Common myeloid progenitor, CD34-positive (primary cell): ENCODE measurements around the gene GALE.
"Not testable (repeated sequence)": the region's sequence is repeated elsewhere in the genome, so short reads cannot be mapped to it uniquely, and the experiment has no call there.

Experiments
- CTCF ChIA-PET: fragments of 350-600 bp; sonication (Branson Sonifier 250); formaldehyde crosslinking; loops from one replicate; lab custom pipeline; 2021; ENCODE audit warnings: antibody characterized with exemption; lab: Charles Lee
- POLR2A ChIA-PET: fragments of 350-600 bp; sonication (Branson Sonifier 250); formaldehyde crosslinking; loops from one replicate; lab custom pipeline; 2021; ENCODE audit warnings: antibody characterized with exemption; lab: Charles Lee
- DNase-seq, 3 donors: peaks; one replicate each; pipeline versions ENCODE4 v3.0.0 to v3.0.0-alpha.2; 2013
- H3K27ac ChIP-seq, 2 experiments: 1 replicate in 1 of 2; 2 replicates in 1 of 2; pipeline ENCODE4 v1.7.0; 2013; ENCODE audit warnings: inconsistent platforms in 2 of 2, low read length in 2 of 2, mild to moderate bottlenecking in 2 of 2, low read depth in 1 of 2, moderate library complexity in 1 of 2; ENCODE audit not compliant: severe bottlenecking in 2 of 2, insufficient read depth in 1 of 2, poor library complexity in 1 of 2
- H3K27me3 ChIP-seq, 5 experiments: replicated peaks in 2 of 5; 1 replicate in 3 of 5; 2 replicates in 2 of 5; pipeline versions ENCODE4 v1.6.1 to v1.7.0; 2013; ENCODE audit warnings: low read length in 4 of 5, mild to moderate bottlenecking in 2 of 5, moderate library complexity in 2 of 5, inconsistent platforms in 1 of 5; ENCODE audit not compliant: insufficient read depth in 5 of 5, control insufficient read depth in 4 of 5
- H3K36me3 ChIP-seq, 4 experiments: 1 replicate in 2 of 4; 2 replicates in 2 of 4; pipeline versions ENCODE4 v1.6.1 to v1.7.0; 2013; ENCODE audit warnings: low read length in 3 of 4, control low read depth in 1 of 4, mild to moderate bottlenecking in 1 of 4; ENCODE audit not compliant: control insufficient read depth in 4 of 4, insufficient read depth in 4 of 4
- H3K4me1 ChIP-seq, 4 experiments: 1 replicate in 3 of 4; 2 replicates in 1 of 4; pipeline versions ENCODE4 v1.6.1 to v1.7.1; 2013; ENCODE audit warnings: low read length in 3 of 4, mild to moderate bottlenecking in 3 of 4, control low read depth in 1 of 4, inconsistent platforms in 1 of 4, moderate library complexity in 1 of 4; ENCODE audit not compliant: control insufficient read depth in 4 of 4, insufficient read depth in 4 of 4; ENCODE audit errors: control extremely low read depth in 1 of 4
- H3K4me3 ChIP-seq, 7 experiments: 1 replicate in 4 of 7; 2 replicates in 3 of 7; pipeline versions ENCODE4 v1.5.1 to v1.7.0; 2013; ENCODE audit warnings: mild to moderate bottlenecking in 7 of 7, low read length in 6 of 7, moderate library complexity in 6 of 7, inconsistent platforms in 2 of 7, low read depth in 2 of 7, control low read depth in 1 of 7; ENCODE audit not compliant: insufficient read depth in 4 of 7, control insufficient read depth in 1 of 7; ENCODE audit errors: extremely low read depth in 1 of 7
- H3K9me3 ChIP-seq, 5 experiments: 1 replicate in 4 of 5; 2 replicates in 1 of 5; pipeline versions ENCODE4 v1.6.1 to v1.7.1; 2013; ENCODE audit warnings: low read length in 4 of 5, mild to moderate bottlenecking in 2 of 5, inconsistent platforms in 1 of 5, low read depth in 1 of 5, moderate library complexity in 1 of 5; ENCODE audit not compliant: control insufficient read depth in 4 of 5, insufficient read depth in 2 of 5; ENCODE audit errors: control extremely low read depth in 1 of 5
- WGBS: methylation state at CpG from one replicate; pipeline ENCODE4 v1.1.5; 2013; ENCODE audit not compliant: insufficient coverage; 5-methylcytosine and 5-hydroxymethylcytosine counted together

The GALE gene

DNA sequence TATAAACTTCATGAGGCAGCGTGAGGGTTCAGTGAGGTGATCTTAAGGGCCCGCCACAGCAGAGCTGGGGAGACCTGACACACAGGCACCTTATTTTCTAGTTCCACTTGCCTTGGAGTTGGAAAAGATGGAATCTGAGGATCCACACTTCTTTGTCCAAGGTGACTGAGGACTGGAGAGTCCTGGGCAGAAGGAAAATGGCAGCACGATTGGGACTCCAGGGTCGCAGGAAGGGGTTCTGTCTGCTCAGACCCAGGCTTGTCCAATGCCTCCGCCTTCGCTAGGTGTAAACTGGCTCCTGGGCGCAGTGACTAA is 1.3 kb downstream of the GALE start:
- no peaks in the 10 kb centered on the region for H3K27me3 ChIP-seq
- WGBS, result 61% methylated on average over 6 of the region's 7 CpGs
- peaks cover 0 to 42% (median 27%) of the 10 kb centered on the region in 4 experiments for H3K36me3 ChIP-seq
- no peak for DNase-seq
- H3K27ac ChIP-seq, result no peak overlapping the region
- H3K4me3 ChIP-seq, result peak overlapping the region in 5 of 7 experiments; percentile 66 to 89 (median 85)
- H3K4me1 ChIP-seq, result peaks cover 0 to 23% (median 20%) of the 10 kb centered on the region in 4 experiments
- ChIA-PET CTCF (interaction anchor here (1.1 to 4.6 kb wide), 5 partner anchors 11 to 117 kb away, joined by 3 to 28 read pairs (median 4); partner anchors contain the start of gene PITHD1), POLR2A (interaction anchor here (0.6 to 1.3 kb wide), 3 partner anchors 21 to 27 kb away, joined by 3 to 4 read pairs (median 3); partner anchors contain the start of gene PITHD1)
- no peaks in the 10 kb centered on the region for H3K9me3 ChIP-seq

DNA sequence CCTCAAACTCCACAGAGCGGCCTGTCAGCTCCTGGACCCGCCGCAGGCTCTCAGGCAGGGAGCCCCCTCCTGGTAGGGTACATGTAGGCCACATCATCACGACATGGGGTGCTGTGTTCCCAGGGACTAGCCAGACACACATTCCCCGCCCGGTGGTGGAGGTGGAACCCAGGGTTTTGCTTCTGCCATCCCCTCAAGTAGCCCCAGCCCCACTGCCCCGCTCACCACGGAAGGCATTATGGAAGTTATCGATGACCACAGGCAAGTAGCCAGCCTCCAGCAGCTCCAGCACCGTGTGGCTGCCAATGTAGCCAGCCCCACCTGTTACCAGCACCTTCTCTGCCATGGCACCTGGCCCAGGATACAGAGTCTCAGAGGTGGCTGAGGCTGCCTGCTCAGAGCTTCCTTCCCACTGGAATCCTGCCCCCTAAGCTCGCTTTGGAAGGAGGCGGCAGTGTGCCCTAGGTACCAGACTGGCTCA is 1.9 kb downstream of the GALE start:
- H3K36me3 ChIP-seq, result peaks cover 0 to 43% (median 27%) of the 10 kb centered on the region in 4 experiments
- POLR2A ChIA-PET, result interaction anchor here (0.6 to 1.3 kb wide), 3 partner anchors 20 to 27 kb away, joined by 3 to 4 read pairs (median 3); partner anchors contain the start of gene PITHD1

DNA sequence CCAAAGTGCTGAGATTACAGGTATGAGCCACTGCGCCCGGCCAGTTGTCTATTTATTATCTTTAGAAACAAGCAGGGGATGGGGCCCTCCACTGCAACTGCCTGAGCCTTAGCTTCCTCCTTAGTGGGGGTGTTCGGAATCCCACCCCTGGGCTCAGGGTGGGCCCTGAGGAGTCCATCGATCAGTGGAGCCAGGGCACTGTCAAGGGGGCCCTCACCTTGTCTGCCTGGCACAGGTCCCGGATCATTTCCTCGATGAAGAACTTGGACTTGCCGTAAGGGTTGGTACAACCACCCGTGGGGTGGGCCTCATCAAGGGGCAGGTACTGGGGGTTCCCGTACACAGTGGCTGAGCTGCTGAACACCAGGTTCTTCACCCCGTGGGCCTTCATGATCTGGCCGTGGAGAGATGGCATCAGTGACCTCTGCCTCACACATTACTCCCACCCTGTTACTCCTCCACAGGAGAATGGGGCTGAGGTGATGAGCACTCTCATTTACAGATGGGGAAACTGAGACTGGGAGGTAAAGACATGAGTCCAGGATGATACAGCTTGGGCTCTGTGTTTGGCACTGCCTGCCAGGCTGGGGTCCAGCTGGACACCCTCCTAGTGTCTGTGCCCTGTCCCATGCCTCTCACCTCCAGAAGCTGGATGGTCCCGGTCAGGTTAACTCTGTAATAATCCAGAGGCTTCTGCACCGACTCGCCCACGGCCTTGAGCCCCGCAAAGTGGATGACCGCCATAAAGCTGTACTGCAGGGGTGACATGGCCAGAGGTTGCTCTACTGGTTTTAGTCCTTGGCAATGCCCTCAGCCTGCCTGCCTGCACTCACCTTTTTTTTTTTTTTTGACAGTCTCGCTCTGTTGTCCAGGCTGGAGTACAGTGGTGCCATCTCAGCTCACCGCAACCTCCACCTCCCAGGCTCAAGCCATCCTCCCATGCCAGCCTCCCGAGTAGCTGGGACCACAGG is 2.8 kb downstream of the GALE start:
- 97% methylated on average over 16 of the region's 20 CpGs for WGBS
- DNase-seq, result no peak
- ChIA-PET POLR2A (interaction anchor here (1.1 to 1.3 kb wide), 2 partner anchors 19 to 26 kb away, joined by 3 to 4 read pairs; partner anchors contain the start of gene PITHD1), CTCF (interaction anchor here (0.5 to 4.6 kb wide), 10 partner anchors 8 to 119 kb away, joined by 3 to 28 read pairs (median 4); partner anchors contain the start of genes ELOA and PITHD1)
- Histone ChIP-seq H3K36me3 (peaks cover 0 to 50% (median 27%) of the 10 kb centered on the region in 4 experiments), H3K27ac (no peak overlapping the region), H3K9me3 (no peaks in the 10 kb centered on the region), H3K27me3 (no peaks in the 10 kb centered on the region), H3K4me1 (peaks cover 0 to 34% (median 30%) of the 10 kb centered on the region in 4 experiments), H3K4me3 (no peak overlapping the region)

More for the DNA sequence above, 1.9 kb downstream of the GALE start:
- WGBS, result 91% methylated on average over 12 of the region's 12 CpGs
- H3K9me3 ChIP-seq, result no peaks in the 10 kb centered on the region
- no peak overlapping the region for H3K4me3 ChIP-seq
- CTCF ChIA-PET, result interaction anchor here (0.5 to 4.6 kb wide), 9 partner anchors 11 to 118 kb away, joined by 3 to 28 read pairs (median 4); partner anchors contain the start of gene PITHD1
- peak; percentile 48 to 56 (median 51) for DNase-seq
- no peak overlapping the region for H3K27ac ChIP-seq
- H3K4me1 ChIP-seq, result peaks cover 0 to 24% (median 21%) of the 10 kb centered on the region in 4 experiments
- no peaks in the 10 kb centered on the region for H3K27me3 ChIP-seq

DNA sequence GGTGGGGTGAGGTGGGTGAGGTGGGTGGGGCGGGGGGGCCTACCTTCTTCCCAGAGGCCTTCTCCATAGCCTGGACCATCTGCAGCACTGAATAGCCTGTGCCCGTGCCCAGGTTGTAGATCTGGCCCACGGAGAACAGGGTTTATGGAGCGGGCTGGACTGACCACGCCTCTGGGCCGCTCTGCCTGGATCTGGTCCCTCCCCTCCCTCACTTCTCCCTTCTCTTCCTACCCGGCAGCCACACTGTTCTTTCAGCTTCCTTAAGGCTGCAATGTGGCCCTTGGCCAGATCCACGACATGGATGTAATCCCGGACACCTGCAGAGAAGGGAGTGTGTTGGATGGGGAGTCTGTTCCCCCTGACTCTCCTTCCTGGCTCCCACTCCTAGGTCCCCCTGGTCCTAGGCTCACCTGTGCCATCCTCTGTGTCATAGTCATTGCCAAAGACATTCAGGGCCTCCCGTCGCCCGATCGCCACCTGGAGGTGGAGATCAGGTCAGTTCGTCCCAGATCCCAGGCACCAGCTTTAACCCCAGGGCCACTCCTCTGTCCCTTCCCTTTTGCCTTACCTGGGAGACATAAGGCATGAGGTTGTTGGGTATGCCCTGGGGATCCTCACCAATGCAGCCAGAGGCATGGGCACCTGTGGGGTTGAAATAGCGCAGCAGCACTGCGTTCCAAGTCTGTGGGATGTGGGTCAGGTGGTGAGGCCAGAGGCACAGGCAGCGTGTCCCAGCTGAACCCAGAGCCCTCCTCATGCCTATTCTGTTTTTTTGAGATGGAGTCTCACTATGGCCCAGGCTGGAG is 3.9 kb downstream of the GALE start:
- Histone ChIP-seq H3K4me1 (peaks cover 0 to 45% (median 40%) of the 10 kb centered on the region in 4 experiments), H3K27me3 (no peaks in the 10 kb centered on the region), H3K27ac (no peak overlapping the region), H3K9me3 (no peaks in the 10 kb centered on the region), H3K36me3 (peaks cover 0 to 47% (median 27%) of the 10 kb centered on the region in 4 experiments), H3K4me3 (no peak overlapping the region)
- WGBS, result 96% methylated on average over 12 of the region's 17 CpGs
- POLR2A ChIA-PET, result no interaction called here
- CTCF ChIA-PET, result interaction anchor here (1.0 to 4.6 kb wide), 8 partner anchors 9 to 120 kb away, joined by 3 to 28 read pairs (median 6); partner anchors contain the start of gene PITHD1
- DNase-seq, result no peak

DNA sequence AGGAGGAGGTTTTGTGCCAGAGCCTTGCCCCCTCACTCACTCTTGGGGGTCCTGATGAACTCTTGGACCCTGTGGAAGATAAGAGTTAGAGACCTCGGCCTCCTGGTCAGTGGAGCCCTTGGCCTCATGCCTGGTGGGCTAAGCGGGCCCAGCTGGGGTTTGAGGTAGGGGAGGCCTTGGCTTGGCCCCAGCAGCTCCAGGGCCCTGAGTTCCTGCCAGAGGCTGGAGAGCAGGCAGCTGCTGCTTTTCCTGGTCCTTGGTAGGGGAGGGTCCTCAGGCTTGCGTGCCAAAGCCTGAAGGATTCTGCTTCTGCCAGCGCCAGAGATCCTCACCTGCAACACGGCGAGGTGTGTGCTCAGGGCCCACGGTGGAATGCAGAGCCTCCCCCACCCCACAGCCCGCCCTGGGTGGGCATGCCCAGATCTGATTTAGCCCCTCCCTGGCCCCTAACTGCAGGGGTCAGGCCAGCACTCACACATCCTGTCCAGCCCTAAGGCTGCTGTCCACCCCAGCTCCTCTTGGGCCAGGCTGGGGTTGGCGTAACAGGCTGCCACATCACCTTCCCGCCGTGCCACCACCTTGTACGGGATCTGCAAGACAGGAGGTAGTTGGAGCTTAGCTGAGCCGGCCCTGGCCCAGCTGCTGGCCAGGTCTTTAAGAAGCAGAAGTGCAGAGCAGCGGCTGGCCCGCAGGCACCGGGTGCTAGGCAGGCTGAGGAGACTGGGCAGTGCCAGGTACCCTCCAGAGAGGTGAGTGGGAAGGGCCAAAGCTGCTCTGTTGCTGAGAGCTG is 4.7 kb downstream of the GALE start:
- Histone ChIP-seq H3K36me3 (peaks cover 0 to 47% (median 27%) of the 10 kb centered on the region in 4 experiments), H3K9me3 (no peaks in the 10 kb centered on the region), H3K27ac (no peak overlapping the region), H3K27me3 (no peaks in the 10 kb centered on the region), H3K4me1 (peaks cover 0 to 43% (median 38%) of the 10 kb centered on the region in 4 experiments), H3K4me3 (no peak overlapping the region)
- ChIA-PET POLR2A (no interaction called here), CTCF (interaction anchor here (1.0 to 2.8 kb wide), 4 partner anchors 9 to 121 kb away, joined by 3 to 10 read pairs (median 4); no protein-coding TSS in a partner anchor)
- no peak for DNase-seq
- 94% methylated on average over 11 of the region's 16 CpGs for WGBS

DNA sequence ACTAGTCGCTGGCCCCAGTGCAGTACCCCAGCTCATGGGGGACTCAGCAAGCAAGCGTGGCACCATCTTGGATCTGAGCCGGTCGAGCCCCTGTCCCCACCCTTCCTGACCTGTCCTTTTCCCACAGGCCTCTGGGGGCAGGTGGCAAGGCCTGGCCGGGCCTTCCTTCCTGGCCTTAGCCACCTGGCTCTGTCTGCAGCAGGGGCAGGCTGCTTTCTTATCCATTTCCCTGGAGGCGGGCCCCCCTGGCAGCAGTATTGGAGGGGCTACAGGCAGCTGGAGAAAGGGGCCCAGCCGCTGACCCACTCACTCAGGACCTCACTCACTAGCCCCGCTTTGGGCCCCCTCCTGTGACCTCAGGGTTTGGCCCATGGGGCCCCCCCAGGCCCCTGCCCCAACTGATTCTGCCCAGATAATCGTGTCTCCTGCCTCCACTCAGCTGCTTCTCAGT is 5.8 kb downstream of the GALE start:
- POLR2A ChIA-PET, H3K27me3 ChIP-seq, DNase-seq, H3K27ac ChIP-seq, H3K9me3 ChIP-seq, H3K4me3 ChIP-seq: not testable (repeated sequence)
- H3K36me3 ChIP-seq, result peaks cover 0 to 47% (median 27%) of the 10 kb centered on the region in 4 experiments
- H3K4me1 ChIP-seq, result peaks cover 4 to 47% (median 43%) of the 10 kb centered on the region in 4 experiments
- CTCF ChIA-PET, result interaction anchor here (0.8 to 2.8 kb wide), 4 partner anchors 12 to 122 kb away, joined by 3 to 10 read pairs (median 3); no protein-coding TSS in a partner anchor
- 92% methylated on average over 4 of the region's 9 CpGs for WGBS
